BE2C (cell line): ENCODE results near the gene CD226. TPM values are rescaled to one million over a fixed set of nuclear protein-coding genes. Genes with fewer than 3 reads are reported as not detected.

Experiments
- DNase-seq: peaks from one replicate; pipeline ENCODE4 v3.0.0-alpha.2; 2020
- H3K27me3 ChIP-seq: fragments of 250-450 bp; sonication (Bioruptor Pico); 2 replicates; pipeline ENCODE4 v1.5.1; 2020; ENCODE audit warnings: mild to moderate bottlenecking
- H3K36me3 ChIP-seq: fragments of 250-450 bp; sonication (Bioruptor Pico); 2 replicates; pipeline ENCODE4 v1.5.1; 2020; ENCODE audit warnings: mild to moderate bottlenecking
- H3K4me1 ChIP-seq: fragments of 250-450 bp; sonication (Bioruptor Pico); 2 replicates; pipeline ENCODE4 v1.5.1; 2020
- H3K4me3 ChIP-seq: 2 replicates; pipeline ENCODE4 v1.5.1; 2011; ENCODE audit warnings: low read depth, low read length
- H3K9me3 ChIP-seq: fragments of 250-450 bp; sonication (Bioruptor Pico); 2 replicates; pipeline ENCODE4 v1.5.1; 2020
- CTCF ChIP-seq: IDR thresholded peaks from 2 replicates; pipeline ENCODE4 v1.5.1; 2012; ENCODE audit warnings: mild to moderate bottlenecking, low read depth, low read length
- polyA plus RNA-seq: library from polyadenylated mRNA; unstranded; fragments of >200 nt; gene quantifications from one replicate; pipeline ENCODE4 v1.2.1, GENCODE V29; 2012; ENCODE audit warnings: low read depth, missing spikeins; ENCODE audit not compliant: insufficient read length, insufficient read depth

CD226 gene
- polyA plus RNA-seq: 1.4 TPM

- no peaks in the 10 kb centered on the region for H3K9me3 ChIP-seq
- no peak for TF ChIP-seq CTCF
- H3K27me3 ChIP-seq: no peaks in the 10 kb centered on the region
- no peak for DNase-seq
- H3K36me3 ChIP-seq: no peaks in the 10 kb centered on the region
- H3K4me1 ChIP-seq: no peaks in the 10 kb centered on the region
- H3K4me3 ChIP-seq: no peak within 1 kb of the TSS
Measured at GRCh38 chr18:69947361-69948133, at the start of gene CD226. CD226 (minus strand) TSS chr18:69947873; CDS start chr18:69947406, 467 bp downstream.

- Histone ChIP-seq H3K4me3 (no peak overlapping the region), H3K4me1 (no peaks in the 10 kb centered on the region; the same call in 1 of the 2 replicates), H3K36me3 (no peaks in the 10 kb centered on the region), H3K27me3 (no peaks in the 10 kb centered on the region), H3K9me3 (no peaks in the 10 kb centered on the region)
- no peak for DNase-seq
- TF ChIP-seq CTCF: no peak
Measured at GRCh38 chr18:69996951-69997798, 49.5 kb upstream of the CD226 start.

- no peaks in the 10 kb centered on the region for H3K27me3 ChIP-seq
- TF ChIP-seq CTCF: no peak
- H3K9me3 ChIP-seq: no peaks in the 10 kb centered on the region
- H3K4me3 ChIP-seq: no peak overlapping the region
- no peak for DNase-seq
- H3K4me1 ChIP-seq: no peaks in the 10 kb centered on the region; the same call in 1 of the 2 replicates
- no peaks in the 10 kb centered on the region for H3K36me3 ChIP-seq
Measured at GRCh38 chr18:69996417-69996816, 48.7 kb upstream of the CD226 start.

- no peak overlapping the region for H3K4me3 ChIP-seq
- DNase-seq: no peak
- no peaks in the 10 kb centered on the region for H3K36me3 ChIP-seq
- no peaks in the 10 kb centered on the region; the same call in 1 of the 2 replicates for H3K4me1 ChIP-seq
- H3K9me3 ChIP-seq: no peaks in the 10 kb centered on the region
- H3K27me3 ChIP-seq: no peaks in the 10 kb centered on the region
- no peak for TF ChIP-seq CTCF
Measured at GRCh38 chr18:69995774-69996173, 48.1 kb upstream of the CD226 start.

GRCh38 chr18:69992776-69993175, 45.1 kb upstream of the CD226 start:
- DNase-seq: no peak
- Histone ChIP-seq H3K4me3 (no peak overlapping the region), H3K27me3 (no peaks in the 10 kb centered on the region), H3K4me1 (no peaks in the 10 kb centered on the region), H3K9me3 (no peaks in the 10 kb centered on the region), H3K36me3 (no peaks in the 10 kb centered on the region)
- no peak for TF ChIP-seq CTCF
